ENCODE data around the gene SLC1A3. TPM values are rescaled to one million over a fixed set of nuclear protein-coding genes. Genes with fewer than 3 reads are reported as not detected.

SLC1A3 gene
- total and polyA plus RNA-seq, 10 of the 15 experiments (the other 5 are each of a cell fraction or from before 2014, with no cell fraction given): 0.23 to 4.4 (median 3.3) TPM

DNA sequence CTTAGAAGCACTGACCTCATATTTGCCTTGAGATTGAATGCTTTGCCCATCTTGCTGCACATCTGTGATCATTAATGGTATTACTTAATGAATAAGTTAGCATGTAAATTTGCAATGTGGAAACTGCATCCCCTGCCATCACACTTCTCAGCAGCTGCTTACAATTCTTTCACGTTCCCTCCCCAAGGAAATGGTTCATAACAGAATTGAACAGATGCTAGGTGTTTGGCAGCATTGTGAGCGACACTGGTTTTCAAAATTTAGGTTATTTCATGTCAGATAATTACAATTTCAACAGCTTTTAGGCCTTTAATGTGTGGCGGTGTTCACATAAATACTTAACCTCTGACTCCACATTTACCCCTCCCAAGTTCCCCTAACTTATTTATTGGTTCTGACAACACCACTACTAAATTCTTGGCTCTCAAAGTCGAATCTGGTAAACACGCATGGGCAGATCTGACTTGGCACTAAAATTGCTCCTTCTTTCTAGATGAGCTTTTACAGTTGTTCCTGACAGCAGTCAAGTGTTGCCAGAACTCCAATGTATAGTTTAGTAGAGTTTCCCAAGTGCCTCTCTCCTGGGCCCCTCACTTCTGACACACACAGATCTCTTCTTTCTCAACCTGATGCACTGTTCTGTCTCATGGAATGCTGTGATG, 46.8 kb downstream of the SLC1A3 start (continued):
- TF ChIP-seq, protein P1, sequence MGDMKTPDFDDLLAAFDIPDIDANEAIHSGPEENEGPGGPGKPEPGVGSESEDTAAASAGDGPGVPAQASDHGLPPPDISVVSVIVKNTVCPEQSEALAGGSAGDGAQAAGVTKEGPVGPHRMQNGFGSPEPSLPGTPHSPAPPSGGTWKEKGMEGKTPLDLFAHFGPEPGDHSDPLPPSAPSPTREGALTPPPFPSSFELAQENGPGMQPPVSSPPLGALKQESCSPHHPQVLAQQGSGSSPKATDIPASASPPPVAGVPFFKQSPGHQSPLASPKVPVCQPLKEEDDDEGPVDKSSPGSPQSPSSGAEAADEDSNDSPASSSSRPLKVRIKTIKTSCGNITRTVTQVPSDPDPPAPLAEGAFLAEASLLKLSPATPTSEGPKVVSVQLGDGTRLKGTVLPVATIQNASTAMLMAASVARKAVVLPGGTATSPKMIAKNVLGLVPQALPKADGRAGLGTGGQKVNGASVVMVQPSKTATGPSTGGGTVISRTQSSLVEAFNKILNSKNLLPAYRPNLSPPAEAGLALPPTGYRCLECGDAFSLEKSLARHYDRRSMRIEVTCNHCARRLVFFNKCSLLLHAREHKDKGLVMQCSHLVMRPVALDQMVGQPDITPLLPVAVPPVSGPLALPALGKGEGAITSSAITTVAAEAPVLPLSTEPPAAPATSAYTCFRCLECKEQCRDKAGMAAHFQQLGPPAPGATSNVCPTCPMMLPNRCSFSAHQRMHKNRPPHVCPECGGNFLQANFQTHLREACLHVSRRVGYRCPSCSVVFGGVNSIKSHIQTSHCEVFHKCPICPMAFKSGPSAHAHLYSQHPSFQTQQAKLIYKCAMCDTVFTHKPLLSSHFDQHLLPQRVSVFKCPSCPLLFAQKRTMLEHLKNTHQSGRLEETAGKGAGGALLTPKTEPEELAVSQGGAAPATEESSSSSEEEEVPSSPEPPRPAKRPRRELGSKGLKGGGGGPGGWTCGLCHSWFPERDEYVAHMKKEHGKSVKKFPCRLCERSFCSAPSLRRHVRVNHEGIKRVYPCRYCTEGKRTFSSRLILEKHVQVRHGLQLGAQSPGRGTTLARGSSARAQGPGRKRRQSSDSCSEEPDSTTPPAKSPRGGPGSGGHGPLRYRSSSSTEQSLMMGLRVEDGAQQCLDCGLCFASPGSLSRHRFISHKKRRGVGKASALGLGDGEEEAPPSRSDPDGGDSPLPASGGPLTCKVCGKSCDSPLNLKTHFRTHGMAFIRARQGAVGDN (IDR thresholded peaks at IDR 0.05): no peak
- TF ChIP-seq NBN (IDR thresholded peaks at IDR 0.05) (no peak), CREM (IDR thresholded peaks at IDR 0.05; ENCODE audit: low read depth) (no peak), RBBP5 (conservative IDR thresholded peaks at IDR 0.05) (no peak)

DNA sequence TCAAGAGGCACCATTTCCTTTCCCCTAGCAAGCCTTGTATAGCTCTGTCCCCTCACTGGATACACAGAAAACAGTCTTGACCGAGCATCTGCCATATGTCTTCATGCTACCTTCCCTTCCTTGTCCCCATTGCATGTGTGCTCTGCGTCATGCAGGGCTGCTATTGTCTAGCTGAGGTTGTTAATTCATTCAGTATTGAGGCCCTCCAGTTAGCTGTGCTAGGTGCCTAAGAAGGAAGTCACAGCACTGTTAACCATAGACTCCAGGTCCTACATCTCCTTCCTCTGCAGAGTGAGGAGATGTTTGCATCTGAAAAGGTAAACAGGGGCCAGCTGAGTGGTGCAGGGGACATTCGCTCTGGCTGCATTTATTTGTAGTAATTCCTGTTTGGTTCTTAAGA, 48.2 kb downstream of the SLC1A3 start:
- DNase-seq (ENCODE audit: low read depth, low spot score) (no peak), ATAC-seq (no peak), FAIRE-seq (no peak)
- no peak overlapping the region for H3K9ac ChIP-seq (ENCODE audit: control insufficient read depth, insufficient read depth, low read length)
- ChIA-PET RAD21 (ENCODE audit: unreplicated experiment) (no interaction called here), CTCF (interaction anchor here (1.3 kb wide), 1 partner anchor 43 kb away, joined by 3 read pairs; no protein-coding TSS in a partner anchor), POLR2A (no interaction called here), SMC1A (ENCODE audit: uncharacterized antibody, unreplicated experiment) (interaction anchor here (0.8 to 1.7 kb wide), 2 partner anchors 27 to 39 kb away, joined by 3 to 5 read pairs; no protein-coding TSS in a partner anchor)
- no peak overlapping the region for H3K27ac ChIP-seq (ENCODE audit: control insufficient read depth, insufficient read depth)
- in situ Hi-C loops (cut with MboI): no loop called here
- no peaks in the 10 kb centered on the region for H4K20me1 ChIP-seq (ENCODE audit: control insufficient read depth, insufficient read depth)
- no peaks in the 10 kb centered on the region for H3K36me3 ChIP-seq (ENCODE audit: control insufficient read depth in 2 of 2, insufficient read depth in 2 of 2, low read length in 1 of 2)
- intact Hi-C loops (cut with micrococcal nuclease; ENCODE audit: unreplicated experiment): no loop called here
- H3K4me1 ChIP-seq (ENCODE audit: control insufficient read depth, insufficient read depth, low read length): no peaks in the 10 kb centered on the region
- no peaks in the 10 kb centered on the region; a peak in 3 of 4 replicates for H3K27me3 ChIP-seq (replicated peaks in 1 of 2; ENCODE audit: control insufficient read depth in 2 of 2, insufficient read depth in 2 of 2, low read length in 1 of 2)
- no TSS peak for BruUV-seq (replicated peaks)
- no peak overlapping the region for H3K4me2 ChIP-seq (ENCODE audit: control insufficient read depth, insufficient read depth)
- TF ChIP-seq POLR2AphosphoS2 (IDR thresholded peaks at IDR 0.05; ENCODE audit: low read depth, low read length) (no peak), RB1 (IDR thresholded peaks at IDR 0.05; ENCODE audit: borderline replicate concordance) (no peak), SUPT20H (IDR thresholded peaks at IDR 0.05; ENCODE audit: borderline replicate concordance, control insufficient read depth, low read depth, low read length) (no peak), ETV6 (conservative IDR thresholded peaks at IDR 0.05 in 1 of 2, IDR thresholded peaks at IDR 0.05 in 1 of 2; ENCODE audit: borderline replicate concordance in 1 of 2, low read depth in 1 of 2) (no peak)
- TF ChIP-seq, protein P2, sequence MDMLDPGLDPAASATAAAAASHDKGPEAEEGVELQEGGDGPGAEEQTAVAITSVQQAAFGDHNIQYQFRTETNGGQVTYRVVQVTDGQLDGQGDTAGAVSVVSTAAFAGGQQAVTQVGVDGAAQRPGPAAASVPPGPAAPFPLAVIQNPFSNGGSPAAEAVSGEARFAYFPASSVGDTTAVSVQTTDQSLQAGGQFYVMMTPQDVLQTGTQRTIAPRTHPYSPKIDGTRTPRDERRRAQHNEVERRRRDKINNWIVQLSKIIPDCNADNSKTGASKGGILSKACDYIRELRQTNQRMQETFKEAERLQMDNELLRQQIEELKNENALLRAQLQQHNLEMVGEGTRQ (IDR thresholded peaks at IDR 0.05; ENCODE audit: borderline replicate concordance, low read depth, low read length): no peak
- no peak overlapping the region for H2AFZ ChIP-seq (ENCODE audit: control insufficient read depth, low read depth, low read length)
- no peaks in the 10 kb centered on the region for H3K79me2 ChIP-seq (ENCODE audit: control insufficient read depth, insufficient read depth, low read length)
- no peak overlapping the region for H3K4me3 ChIP-seq
- 23% methylated on average over 3 of the region's 3 CpGs for WGBS (ENCODE audit: insufficient coverage, insufficient replicate concordance, low lambda C conversion rate, missing lambda C conversion rate)
- no peaks in the 10 kb centered on the region for H3K9me3 ChIP-seq (replicated peaks; ENCODE audit: control insufficient read depth, insufficient read depth, low read length)
